ENCODE measurements around the gene PFDN1. TPM values are rescaled to one million over a fixed set of nuclear protein-coding genes. Genes with fewer than 3 reads are reported as not detected.

PFDN1 gene
- total RNA-seq, 1 experiment from 2014 or later, result 48.9 TPM

GRCh38 chr5:140341591-140341990 is 38.7 kb upstream of the PFDN1 start:
- Histone ChIP-seq H3K79me2 (ENCODE audit: insufficient read depth, low read length) (no peaks in the 10 kb centered on the region), H3K4me2 (ENCODE audit: low read length) (no peak overlapping the region), H3K9me3 (ENCODE audit: control insufficient read depth in 1 of 2, insufficient read depth in 1 of 2, low read depth in 1 of 2, low read length in 2 of 2) (no peaks in the 10 kb centered on the region), H4K20me1 (ENCODE audit: insufficient read depth) (no peaks in the 10 kb centered on the region), H3K4me1 (ENCODE audit: control insufficient read depth in 1 of 2, insufficient read depth in 2 of 2, low read length in 2 of 2) (peaks cover 15 to 20% of the 10 kb centered on the region in 2 experiments), H3K36me3 (ENCODE audit: control insufficient read depth in 1 of 2, insufficient read depth in 2 of 2, low read length in 2 of 2) (peaks cover 0 to 8% of the 10 kb centered on the region in 2 experiments; a peak in 1 of 4 replicates), H3K9ac (ENCODE audit: low read length) (no peak overlapping the region), H3K9me2 (ENCODE audit: insufficient read depth) (no peaks in the 10 kb centered on the region), H2AFZ (ENCODE audit: low read depth, low read length, poor library complexity, severe bottlenecking) (no peak overlapping the region), H3K4me3 (replicated peaks in 1 of 2; ENCODE audit: low read depth in 1 of 2, low read length in 2 of 2) (no peak overlapping the region), H3K27ac (ENCODE audit: low read depth, low read length) (no peak overlapping the region), H3K27me3 (ENCODE audit: insufficient read depth, low read length) (no peaks in the 10 kb centered on the region)
- ChIA-PET POLR2A (no interaction called here), RAD21 (ENCODE audit: low non-redundant PET in 1 of 2, low total read pairs in 2 of 2, uncharacterized antibody in 2 of 2, unreplicated experiment in 2 of 2) (no interaction called here), CTCF (no interaction called here)
- TF ChIP-seq MAX (IDR thresholded peaks at IDR 0.05), result no peak
- TF ChIP-seq ZFX (IDR thresholded peaks at IDR 0.05), result no peak
- TF ChIP-seq TCF7L2 (IDR thresholded peaks at IDR 0.05; ENCODE audit: borderline replicate concordance, extremely low read depth, insufficient read depth, insufficient read length), result no peak
- no peak for TF ChIP-seq CBX3 (IDR thresholded peaks at IDR 0.05; ENCODE audit: low read depth)
- no peak for TF ChIP-seq EZH2 (IDR thresholded peaks at IDR 0.05)
- no peak for TF ChIP-seq ZNF274 (IDR thresholded peaks at IDR 0.05; ENCODE audit: low read depth, low read length)
- TF ChIP-seq EZH2phosphoT487 (IDR thresholded peaks at IDR 0.05; ENCODE audit: borderline replicate concordance), result no peak
- TF ChIP-seq POLR2A (IDR thresholded peaks at IDR 0.05; ENCODE audit: borderline replicate concordance, extremely low read depth, insufficient read depth, insufficient read length), result no peak
- TF ChIP-seq ATF3 (IDR thresholded peaks at IDR 0.05), result no peak
- no peak for TF ChIP-seq EGR1 (IDR thresholded peaks at IDR 0.05; ENCODE audit: low read depth)
- no peak for TF ChIP-seq FOSL1 (IDR thresholded peaks at IDR 0.05; ENCODE audit: low read depth)
- TF ChIP-seq JUND (IDR thresholded peaks at IDR 0.05), result no peak
- TF ChIP-seq CEBPB (IDR thresholded peaks at IDR 0.05; ENCODE audit: low read depth), result no peak
- no peak for TF ChIP-seq RAD21 (IDR thresholded peaks at IDR 0.05; ENCODE audit: low read depth)
- TF ChIP-seq YY1 (IDR thresholded peaks at IDR 0.05; ENCODE audit: extremely low read depth, insufficient replicate concordance, low read depth, low read length), result no peak
- TF ChIP-seq CTCF (IDR thresholded peaks at IDR 0.05 in 2 of 3, conservative IDR thresholded peaks at IDR 0.05 in 1 of 3; ENCODE audit: borderline replicate concordance in 1 of 3, insufficient read depth in 1 of 3, low read depth in 2 of 3, low read length in 2 of 3), result no peak
- no peak for TF ChIP-seq POLR2AphosphoS5 (IDR thresholded peaks at IDR 0.05; ENCODE audit: low read depth, low read length)
- TF ChIP-seq SIN3A (IDR thresholded peaks at IDR 0.05; ENCODE audit: low read depth), result no peak
- TF ChIP-seq SRF (IDR thresholded peaks at IDR 0.05; ENCODE audit: low read depth), result no peak
- TF ChIP-seq ELF1 (IDR thresholded peaks at IDR 0.05; ENCODE audit: borderline replicate concordance, low read depth), result no peak
- ATAC-seq (no peak), DNase-seq (ENCODE audit: low read depth, low spot score) (no peak)
- BruUV-seq (replicated peaks), result no TSS peak
- intact Hi-C loops (cut with micrococcal nuclease), result no loop called here
